Progenitor cell of endocrine pancreas (in vitro differentiated cells): ENCODE results near the gene IGFBPL1. TPM values are rescaled to one million over a fixed set of nuclear protein-coding genes. Genes with fewer than 3 reads are reported as not detected.

ENCODE experiments used
- DNase-seq: peaks from one replicate; pipeline ENCODE4 v3.0.0; 2021; ENCODE audit warnings: low spot score; ENCODE audit not compliant: unreplicated experiment
- H3K27ac Mint-ChIP-seq: 2 replicates; pipeline ENCODE4 v1.8.0; 2021; ENCODE audit warnings: mild to moderate bottlenecking, moderate library complexity, mixed read lengths
- H3K27me3 Mint-ChIP-seq: 2 replicates; pipeline ENCODE4 v1.8.0; 2021; ENCODE audit warnings: mixed read lengths
- H3K36me3 Mint-ChIP-seq: 2 replicates; pipeline ENCODE4 v1.8.0; 2022; ENCODE audit warnings: mixed read lengths; ENCODE audit not compliant: insufficient read depth
- H3K4me1 Mint-ChIP-seq: 2 replicates; pipeline ENCODE4 v1.8.0; 2021; ENCODE audit warnings: low read depth, mixed read lengths
- H3K4me3 Mint-ChIP-seq: 2 replicates; pipeline ENCODE4 v1.8.0; 2021; ENCODE audit warnings: low read depth, mild to moderate bottlenecking, moderate library complexity, mixed read lengths
- H3K9me3 Mint-ChIP-seq: 2 replicates; pipeline ENCODE4 v1.8.0; 2021; ENCODE audit warnings: low read depth, mixed read lengths
- total RNA-seq: library from RNA; stranded (reverse); gene quantifications from 2 replicates; pipeline ENCODE4 v1.2.1, GENCODE V29; 2021
- TF ChIP-seq, protein P1 (sequence below): fragments of 200-600 bp; sonication (generic); IDR thresholded peaks from one replicate; pipeline ENCODE4 v1.5.0; 2021; ENCODE audit warnings: antibody characterized with exemption, mild to moderate bottlenecking; ENCODE audit not compliant: unreplicated experiment

Gene IGFBPL1
- total RNA-seq, 1 donor from 2014 or later, result 4.7 TPM

DNA sequence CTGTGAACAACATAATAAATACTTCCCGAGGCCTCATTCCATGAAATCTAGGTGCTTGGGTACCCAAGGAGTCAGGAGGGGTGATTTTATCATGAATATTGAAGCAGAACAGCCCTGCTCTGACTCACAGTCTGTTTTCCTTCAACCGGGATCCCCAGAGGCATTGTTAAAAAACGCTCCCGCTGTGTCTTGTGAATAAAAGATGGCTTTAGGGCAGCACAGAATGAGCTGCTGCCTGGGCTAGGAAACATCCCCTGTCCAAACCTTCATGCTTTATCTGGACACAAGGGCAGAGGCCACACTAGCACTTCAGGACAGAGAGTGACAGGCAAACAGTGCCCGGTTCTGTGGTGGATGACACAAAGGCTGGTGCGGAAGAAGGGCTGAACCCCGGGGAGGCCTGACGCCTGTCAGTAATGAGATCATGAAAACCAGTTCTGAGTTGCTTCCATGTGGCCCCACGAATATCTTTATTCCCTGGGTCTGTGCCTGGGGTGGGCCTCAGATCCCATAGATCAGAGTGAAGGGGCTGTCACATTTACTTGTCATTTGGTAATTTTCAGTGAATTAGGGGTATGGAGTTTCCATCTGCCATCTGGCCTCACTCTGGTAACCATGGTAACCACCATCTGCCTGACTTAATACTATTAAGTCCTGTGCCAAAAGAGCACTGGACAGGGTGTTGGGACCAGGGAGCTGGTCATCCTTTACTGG, 2.6 kb downstream of the IGFBPL1 start:
- no peak overlapping the region for H3K4me3 Mint-ChIP-seq
- TF ChIP-seq, protein P1, sequence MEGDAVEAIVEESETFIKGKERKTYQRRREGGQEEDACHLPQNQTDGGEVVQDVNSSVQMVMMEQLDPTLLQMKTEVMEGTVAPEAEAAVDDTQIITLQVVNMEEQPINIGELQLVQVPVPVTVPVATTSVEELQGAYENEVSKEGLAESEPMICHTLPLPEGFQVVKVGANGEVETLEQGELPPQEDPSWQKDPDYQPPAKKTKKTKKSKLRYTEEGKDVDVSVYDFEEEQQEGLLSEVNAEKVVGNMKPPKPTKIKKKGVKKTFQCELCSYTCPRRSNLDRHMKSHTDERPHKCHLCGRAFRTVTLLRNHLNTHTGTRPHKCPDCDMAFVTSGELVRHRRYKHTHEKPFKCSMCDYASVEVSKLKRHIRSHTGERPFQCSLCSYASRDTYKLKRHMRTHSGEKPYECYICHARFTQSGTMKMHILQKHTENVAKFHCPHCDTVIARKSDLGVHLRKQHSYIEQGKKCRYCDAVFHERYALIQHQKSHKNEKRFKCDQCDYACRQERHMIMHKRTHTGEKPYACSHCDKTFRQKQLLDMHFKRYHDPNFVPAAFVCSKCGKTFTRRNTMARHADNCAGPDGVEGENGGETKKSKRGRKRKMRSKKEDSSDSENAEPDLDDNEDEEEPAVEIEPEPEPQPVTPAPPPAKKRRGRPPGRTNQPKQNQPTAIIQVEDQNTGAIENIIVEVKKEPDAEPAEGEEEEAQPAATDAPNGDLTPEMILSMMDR, result no peak
- peaks cover 7% of the 10 kb centered on the region for H3K4me1 Mint-ChIP-seq
- H3K9me3 Mint-ChIP-seq, result no peaks in the 10 kb centered on the region
- H3K27ac Mint-ChIP-seq, result peak overlapping the region; percentile 77
- H3K27me3 Mint-ChIP-seq, result peaks cover 57% of the 10 kb centered on the region
- no peak for DNase-seq
- no peaks in the 10 kb centered on the region for H3K36me3 Mint-ChIP-seq

DNA sequence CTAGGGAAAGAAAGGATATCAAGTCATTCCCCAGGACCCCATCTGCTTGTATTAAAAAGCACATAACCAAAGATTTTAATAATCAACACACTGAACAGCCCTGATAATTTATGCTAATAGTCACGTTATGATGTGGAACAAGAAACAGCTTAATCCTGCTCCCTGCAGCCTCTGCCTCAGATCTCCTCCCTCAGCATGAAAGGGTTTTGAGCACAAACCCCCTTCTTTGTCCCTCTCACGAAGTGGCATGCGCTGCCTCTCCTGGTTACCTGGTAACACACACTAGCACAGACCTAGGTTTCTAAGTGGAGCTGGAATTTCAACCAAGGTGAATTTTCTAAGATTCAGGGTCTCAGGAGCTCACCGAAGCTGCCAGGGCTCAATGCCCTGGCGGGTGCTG, 5.1 kb downstream of the IGFBPL1 start:
- peaks cover 4% of the 10 kb centered on the region for H3K4me1 Mint-ChIP-seq
- TF ChIP-seq, protein P1, result no peak
- DNase-seq, result no peak
- H3K4me3 Mint-ChIP-seq, result no peak overlapping the region
- H3K9me3 Mint-ChIP-seq, result no peaks in the 10 kb centered on the region
- H3K27ac Mint-ChIP-seq, result no peak overlapping the region
- no peaks in the 10 kb centered on the region for H3K36me3 Mint-ChIP-seq
- peaks cover 55% of the 10 kb centered on the region for H3K27me3 Mint-ChIP-seq

DNA sequence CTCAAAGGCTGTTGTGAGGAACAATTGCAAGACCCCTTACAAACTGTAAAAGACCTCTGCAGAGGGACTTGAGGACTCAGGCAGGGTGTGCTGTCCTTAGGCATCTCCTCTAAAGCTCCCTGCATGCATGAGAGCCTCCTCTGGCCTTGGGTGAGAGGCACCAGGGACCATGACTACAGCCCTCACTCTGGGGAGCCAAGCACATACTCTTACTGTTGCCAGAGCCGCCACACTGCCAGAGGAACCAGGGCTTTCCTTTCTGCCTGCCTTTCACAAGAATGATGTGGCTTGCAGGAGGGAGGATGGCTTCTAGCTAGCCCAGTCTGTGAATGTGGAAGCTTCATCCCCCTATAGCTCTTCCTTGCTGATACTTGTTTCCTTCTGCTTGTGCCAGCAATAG, 5.9 kb downstream of the IGFBPL1 start:
- peaks cover 60% of the 10 kb centered on the region for H3K27me3 Mint-ChIP-seq
- no peak for DNase-seq
- H3K27ac Mint-ChIP-seq, result no peak overlapping the region
- no peak overlapping the region for H3K4me3 Mint-ChIP-seq
- H3K9me3 Mint-ChIP-seq, result no peaks in the 10 kb centered on the region
- H3K4me1 Mint-ChIP-seq, result peaks cover 4% of the 10 kb centered on the region
- TF ChIP-seq, protein P1, result no peak
- no peaks in the 10 kb centered on the region for H3K36me3 Mint-ChIP-seq

DNA sequence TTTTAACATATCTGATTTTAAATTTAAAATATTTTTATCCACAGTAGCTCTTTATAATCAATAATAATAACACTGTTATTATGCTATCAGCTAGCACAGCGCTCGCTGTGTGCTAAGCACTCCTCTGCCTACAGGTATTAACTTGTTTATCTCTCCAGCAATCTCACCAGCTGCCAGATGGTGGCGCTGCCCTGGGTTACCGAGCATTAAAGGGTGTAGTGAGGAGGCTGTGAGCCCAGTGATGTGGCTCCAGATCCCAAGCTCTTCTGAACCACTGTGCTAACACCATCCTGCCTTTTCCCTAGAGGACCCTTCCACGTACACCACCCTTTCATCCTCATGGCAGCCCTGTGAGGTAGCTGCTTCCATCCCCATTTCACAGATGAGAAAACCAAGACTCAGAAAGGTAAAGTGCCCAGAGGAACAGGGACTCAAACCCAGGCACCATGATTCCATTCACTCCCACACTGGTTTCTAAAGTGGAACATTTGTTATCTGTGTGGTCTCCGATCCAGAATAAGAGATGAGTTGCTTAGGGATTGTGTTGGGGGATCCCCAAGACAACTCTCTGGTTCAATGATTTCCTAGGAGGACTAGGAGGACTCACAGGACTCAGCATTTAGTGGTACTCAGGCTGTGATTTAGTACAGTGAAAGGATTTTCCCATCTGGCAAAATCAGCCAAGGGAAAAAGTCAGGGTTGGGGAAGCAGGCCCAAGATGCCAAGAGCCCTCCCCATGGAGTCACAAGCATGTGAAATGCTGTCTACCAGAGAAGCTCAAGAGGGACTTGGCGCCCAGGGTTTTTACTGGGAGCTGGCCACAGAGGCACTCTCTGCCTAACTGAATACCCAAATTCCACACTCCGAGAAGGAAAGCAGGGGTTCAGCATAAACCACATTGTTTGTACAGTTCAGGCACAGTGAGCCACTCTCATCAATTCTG, 7.0 kb downstream of the IGFBPL1 start:
- Mint-ChIP-seq H3K4me1 (peaks cover 4% of the 10 kb centered on the region), H3K27me3 (peaks cover 58% of the 10 kb centered on the region), H3K27ac (no peak overlapping the region)

DNA sequence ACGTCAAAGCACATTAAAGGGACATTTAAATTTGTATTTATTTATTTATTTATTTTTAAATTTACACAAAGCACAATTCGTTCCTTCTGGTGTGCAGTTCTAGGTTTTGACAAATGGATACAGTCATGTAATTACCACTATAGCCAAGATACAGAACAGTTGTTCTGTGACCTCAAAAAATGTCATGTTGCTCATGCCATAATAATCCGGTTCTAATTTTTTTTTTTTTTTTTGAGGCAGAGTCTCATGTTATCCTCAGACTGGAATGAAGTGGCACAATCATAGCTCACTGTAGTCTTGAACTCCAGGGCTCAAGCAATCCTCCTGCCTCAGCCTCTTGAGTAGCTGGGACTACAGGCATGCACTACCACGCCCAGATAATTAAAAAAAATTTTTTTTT, 7.8 kb downstream of the IGFBPL1 start:
- no peak for DNase-seq
- Mint-ChIP-seq H3K4me1 (peaks cover 4% of the 10 kb centered on the region), H3K27ac (no peak overlapping the region), H3K36me3 (no peaks in the 10 kb centered on the region), H3K27me3 (peaks cover 58% of the 10 kb centered on the region), H3K9me3 (no peaks in the 10 kb centered on the region), H3K4me3 (no peak overlapping the region)
- TF ChIP-seq, protein P1, result no peak

More for the DNA sequence above, 7.0 kb downstream of the IGFBPL1 start:
- no peak overlapping the region for H3K4me3 Mint-ChIP-seq
- no peaks in the 10 kb centered on the region for H3K36me3 Mint-ChIP-seq
- TF ChIP-seq, protein P1, result peak; percentile 59
- H3K9me3 Mint-ChIP-seq, result no peaks in the 10 kb centered on the region
- DNase-seq, result no peak
